HepG2 (cell line): ENCODE data around the gene CIBAR2. TPM values are rescaled to one million over a fixed set of nuclear protein-coding genes. Genes with fewer than 3 reads are reported as not detected.
A peak's percentile ranks its signal among the peaks of the same experiment; 100 is the strongest.

ENCODE experiments used
- CBX5 ChIP-seq: sonication (generic); formaldehyde crosslinking; IDR thresholded peaks from 2 replicates; pipeline ENCODE4 v1.4.0; 2020; ENCODE audit warnings: missing genetic modification reagents, borderline replicate concordance
- JARID2 ChIP-seq: sonication (generic); formaldehyde crosslinking; IDR thresholded peaks from 2 replicates; pipeline ENCODE4 v1.8.1; 2023; ENCODE audit warnings: missing genetic modification reagents, inconsistent platforms; ENCODE audit not compliant: insufficient replicate concordance
- NCOA5 ChIP-seq: sonication (generic); formaldehyde crosslinking; IDR thresholded peaks from 2 replicates; pipeline ENCODE4 v1.4.0; 2020; ENCODE audit warnings: missing genetic modification reagents
- RARG ChIP-seq: sonication (generic); formaldehyde crosslinking; IDR thresholded peaks from 2 replicates; pipeline ENCODE4 v1.4.0; 2020; ENCODE audit warnings: low read depth, mild to moderate bottlenecking, missing genetic modification reagents
- RBM39 ChIP-seq: fragments of 200-400 bp; formaldehyde crosslinking; IDR thresholded peaks from one replicate; pipeline ENCODE4 v1.6.1; 2018; ENCODE audit warnings: antibody characterized with exemption, mild to moderate bottlenecking, low read depth, low read length; ENCODE audit not compliant: poor library complexity, severe bottlenecking
- SMC3 ChIP-seq: IDR thresholded peaks from 2 replicates; pipeline ENCODE4 v1.6.1; 2011; ENCODE audit warnings: low read length, improper control_type of control experiment
- TCF12 ChIP-seq, 2 experiments: fragments of 450-650 bp in 1 of 2; sonication (generic) in 1 of 2; formaldehyde crosslinking in 1 of 2; IDR thresholded peaks; 2 replicates each; pipeline versions ENCODE4 v1.6.1 to v1.8.0; 2017 to 2022; ENCODE audit warnings: antibody characterized with exemption in 1 of 2, mild to moderate bottlenecking in 1 of 2, missing genetic modification reagents in 1 of 2, moderate library complexity in 1 of 2
- THAP9 ChIP-seq: sonication (generic); formaldehyde crosslinking; IDR thresholded peaks from 2 replicates; pipeline ENCODE4; 2020; ENCODE audit warnings: missing genetic modification reagents, mild to moderate bottlenecking, borderline replicate concordance
- ZBTB1 ChIP-seq: sonication (generic); formaldehyde crosslinking; IDR thresholded peaks from 2 replicates; pipeline ENCODE4 v1.4.0; 2020; ENCODE audit warnings: missing genetic modification reagents, borderline replicate concordance
- ZNF326 ChIP-seq: sonication (generic); formaldehyde crosslinking; IDR thresholded peaks from 2 replicates; pipeline ENCODE4 v1.4.0; 2020; ENCODE audit warnings: missing genetic modification reagents, borderline replicate concordance
- ZNF547 ChIP-seq: sonication (generic); formaldehyde crosslinking; IDR thresholded peaks from 2 replicates; pipeline ENCODE4 v1.5.1; 2020; ENCODE audit warnings: mild to moderate bottlenecking, missing genetic modification reagents
- ZNF562 ChIP-seq: sonication (generic); formaldehyde crosslinking; IDR thresholded peaks from 2 replicates; pipeline ENCODE4 v1.8.0; 2022; ENCODE audit warnings: missing genetic modification reagents, borderline replicate concordance
- ZNF883 ChIP-seq: sonication (generic); formaldehyde crosslinking; IDR thresholded peaks from 2 replicates; pipeline ENCODE4 v1.5.1; 2020; ENCODE audit warnings: mild to moderate bottlenecking, missing genetic modification reagents; ENCODE audit errors: not compliant biosample characterization
- ZSCAN31 ChIP-seq: sonication (generic); formaldehyde crosslinking; IDR thresholded peaks from 2 replicates; pipeline ENCODE4 v1.5.0; 2020; ENCODE audit warnings: low read depth, mild to moderate bottlenecking, missing genetic modification reagents
- polyA plus RNA-seq, 8 experiments: library from polyadenylated mRNA; depleted of rRNA in 3 of 8; stranded (reverse) in 7 of 8; unstranded in 1 of 8; fragments of >200 nt; fragmentation: Illumina TruSeq in 4 of 8; extraction: Trizol in 4 of 8; gene quantifications; 2 replicates each; pipeline versions ENCODE4 v1.2.1 to v1.2.3, GENCODE V29; 2011 to 2016; ENCODE audit warnings: low read depth in 4 of 8, missing spikeins in 1 of 8, mixed read lengths in 1 of 8; ENCODE audit not compliant: insufficient read depth in 1 of 8
- total RNA-seq, 5 experiments: library from RNA; depleted of rRNA; stranded (reverse); fragments of >200 nt; fragmentation: Illumina TruSeq; extraction: Trizol; gene quantifications; 2 replicates each; pipeline ENCODE4 v1.2.3, GENCODE V29; 2016; ENCODE audit warnings: low read depth in 1 of 5
- TF ChIP-seq, protein P1 (sequence below): sonication (generic); formaldehyde crosslinking; IDR thresholded peaks from 2 replicates; pipeline ENCODE4 v1.4.0; 2020; ENCODE audit warnings: mild to moderate bottlenecking, missing genetic modification reagents
- TF ChIP-seq, protein P2 (sequence below): sonication (generic); formaldehyde crosslinking; IDR thresholded peaks from 2 replicates; pipeline ENCODE4 v1.4.0; 2020; ENCODE audit warnings: missing genetic modification reagents; ENCODE audit errors: not compliant biosample characterization

The CIBAR2 gene
- total and polyA plus RNA-seq, 2 of the 13 experiments (the other 11 are each of a cell fraction or from before 2014, with no cell fraction given): not detected

- TF ChIP-seq, protein P1, sequence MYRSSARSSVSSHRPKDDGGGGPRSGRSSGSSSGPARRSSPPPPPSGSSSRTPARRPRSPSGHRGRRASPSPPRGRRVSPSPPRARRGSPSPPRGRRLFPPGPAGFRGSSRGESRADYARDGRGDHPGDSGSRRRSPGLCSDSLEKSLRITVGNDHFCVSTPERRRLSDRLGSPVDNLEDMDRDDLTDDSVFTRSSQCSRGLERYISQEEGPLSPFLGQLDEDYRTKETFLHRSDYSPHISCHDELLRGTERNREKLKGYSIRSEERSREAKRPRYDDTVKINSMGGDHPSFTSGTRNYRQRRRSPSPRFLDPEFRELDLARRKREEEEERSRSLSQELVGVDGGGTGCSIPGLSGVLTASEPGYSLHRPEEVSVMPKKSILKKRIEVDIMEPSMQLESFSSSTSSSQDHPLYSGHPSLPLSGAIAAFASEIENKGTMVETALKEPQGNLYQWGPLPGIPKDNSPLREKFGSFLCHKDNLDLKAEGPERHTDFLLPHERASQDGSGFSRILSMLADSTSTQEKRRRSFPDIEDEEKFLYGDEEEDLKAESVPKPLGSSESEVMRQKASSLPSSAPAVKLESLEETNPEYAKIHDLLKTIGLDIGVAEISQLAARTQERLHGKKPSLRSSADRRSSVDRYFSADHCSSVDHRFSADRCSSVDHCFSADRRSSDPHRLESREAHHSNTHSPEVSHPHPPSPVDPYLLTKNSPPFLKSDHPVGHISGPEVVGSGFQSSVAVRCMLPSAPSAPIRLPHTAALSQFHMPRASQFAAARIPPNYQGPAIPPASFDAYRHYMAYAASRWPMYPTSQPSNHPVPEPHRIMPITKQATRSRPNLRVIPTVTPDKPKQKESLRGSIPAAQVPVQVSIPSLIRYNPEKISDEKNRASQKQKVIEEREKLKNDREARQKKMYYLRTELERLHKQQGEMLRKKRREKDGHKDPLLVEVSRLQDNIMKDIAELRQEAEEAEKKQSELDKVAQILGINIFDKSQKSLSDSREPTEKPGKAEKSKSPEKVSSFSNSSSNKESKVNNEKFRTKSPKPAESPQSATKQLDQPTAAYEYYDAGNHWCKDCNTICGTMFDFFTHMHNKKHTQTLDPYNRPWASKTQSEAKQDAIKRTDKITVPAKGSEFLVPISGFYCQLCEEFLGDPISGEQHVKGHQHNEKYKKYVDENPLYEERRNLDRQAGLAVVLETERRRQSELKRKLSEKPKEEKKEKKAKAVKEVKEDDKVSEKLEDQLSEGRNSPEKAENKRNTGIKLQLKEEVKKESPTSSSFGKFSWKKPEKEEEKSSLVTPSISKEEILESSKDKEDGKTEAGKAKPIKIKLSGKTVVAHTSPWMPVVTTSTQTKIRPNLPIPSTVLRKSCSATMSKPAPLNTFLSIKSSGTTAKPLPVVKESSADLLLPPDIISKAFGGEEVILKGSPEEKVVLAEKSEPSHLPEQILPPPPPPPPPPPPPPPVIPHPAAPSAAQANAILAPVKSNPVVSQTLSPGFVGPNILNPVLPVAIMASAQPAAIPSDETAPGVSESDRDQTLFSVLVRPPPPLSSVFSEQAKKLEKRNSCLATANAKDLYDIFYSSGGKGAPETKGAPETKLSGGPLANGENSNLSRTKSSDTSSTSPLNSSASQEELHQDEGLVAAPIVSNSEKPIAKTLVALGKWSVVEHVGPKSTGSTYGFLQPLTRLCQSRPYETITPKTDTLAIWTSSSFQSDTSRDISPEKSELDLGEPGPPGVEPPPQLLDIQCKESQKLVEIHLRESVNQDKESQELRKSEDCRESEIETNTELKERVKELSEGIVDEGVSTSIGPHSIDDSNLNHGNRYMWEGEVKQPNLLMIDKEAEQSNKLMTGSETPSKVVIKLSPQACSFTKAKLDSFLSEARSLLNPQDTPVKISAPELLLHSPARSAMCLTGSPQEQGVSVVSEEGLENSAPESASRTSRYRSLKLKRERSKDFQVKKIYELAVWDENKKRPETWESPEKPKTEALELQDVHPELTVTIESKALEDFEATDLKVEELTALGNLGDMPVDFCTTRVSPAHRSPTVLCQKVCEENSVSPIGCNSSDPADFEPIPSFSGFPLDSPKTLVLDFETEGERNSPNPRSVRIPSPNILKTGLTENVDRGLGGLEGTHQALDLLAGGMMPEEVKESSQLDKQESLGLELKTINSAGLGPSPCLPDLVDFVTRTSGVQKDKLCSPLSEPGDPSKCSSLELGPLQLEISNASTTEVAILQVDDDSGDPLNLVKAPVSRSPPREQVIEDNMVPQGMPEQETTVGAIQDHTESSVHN: peak; percentile 72
- TF ChIP-seq NCOA5: no peak
- 0 out of 2 replicates have a peak, but pooled peaks have one; percentile 48 for TF ChIP-seq ZNF547
- TF ChIP-seq RBM39: no peak
- peak; percentile 62 for TF ChIP-seq ZNF883 (CRISPR knock-in tag)
- TF ChIP-seq RARG (CRISPR knock-in tag): 0 out of 2 replicates have a peak, but pooled peaks have one; percentile 77
- no peak for TF ChIP-seq TCF12 (IDR thresholded peaks at IDR 0.05)
- TF ChIP-seq TCF12 (CRISPR knock-in tag; IDR thresholded peaks at IDR 0.05): no peak
- TF ChIP-seq SMC3: peak; percentile 80
- TF ChIP-seq ZNF326: no peak
- TF ChIP-seq, protein P2, sequence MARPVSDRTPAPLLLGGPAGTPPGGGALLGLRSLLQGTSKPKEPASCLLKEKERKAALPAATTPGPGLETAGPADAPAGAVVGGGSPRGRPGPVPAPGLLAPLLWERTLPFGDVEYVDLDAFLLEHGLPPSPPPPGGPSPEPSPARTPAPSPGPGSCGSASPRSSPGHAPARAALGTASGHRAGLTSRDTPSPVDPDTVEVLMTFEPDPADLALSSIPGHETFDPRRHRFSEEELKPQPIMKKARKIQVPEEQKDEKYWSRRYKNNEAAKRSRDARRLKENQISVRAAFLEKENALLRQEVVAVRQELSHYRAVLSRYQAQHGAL (CRISPR knock-in tag): no peak
- TF ChIP-seq ZSCAN31 (CRISPR knock-in tag): peak; percentile 64; the same call in 1 of the 2 replicates
- peak; percentile 79; the same call in 1 of the 2 replicates for TF ChIP-seq CBX5
- TF ChIP-seq ZBTB1 (CRISPR knock-in tag): no peak
- TF ChIP-seq ZNF562 (CRISPR knock-in tag): no peak
- no peak; the same call in 1 of the 2 replicates for TF ChIP-seq THAP9 (CRISPR knock-in tag)
- TF ChIP-seq JARID2: no peak
Observed at GRCh38 chr16:85114909-85115567, 2.8 kb upstream of the CIBAR2 start (continued).
